ENCODE results near the gene CAPZB. TPM values are rescaled to one million over a fixed set of nuclear protein-coding genes. Genes with fewer than 3 reads are reported as not detected.

CAPZB gene
- total RNA-seq, 1 donor from 2014 or later: 217 TPM

- Histone ChIP-seq H3K4me3 (no peak overlapping the region), H3K27ac (replicated peaks) (no peak overlapping the region), H3K36me3 (peaks cover 3% of the 10 kb centered on the region), H3K27me3 (ENCODE audit: low read depth) (no peaks in the 10 kb centered on the region), H3K9me3 (replicated peaks) (no peaks in the 10 kb centered on the region), H3K4me1 (peaks cover 68% of the 10 kb centered on the region)
- no peak for TF ChIP-seq CTCF (IDR thresholded peaks at IDR 0.05; ENCODE audit: borderline replicate concordance)
- no peak for DNase-seq
- intact Hi-C loops (cut with micrococcal nuclease): no loop called here
Measured at GRCh38 chr1:19367584-19368041, 117.7 kb downstream of the CAPZB start.

- Histone ChIP-seq H3K9me3 (replicated peaks) (no peaks in the 10 kb centered on the region), H3K27me3 (ENCODE audit: low read depth) (no peaks in the 10 kb centered on the region), H3K4me3 (no peak overlapping the region), H3K27ac (replicated peaks) (peak overlapping the region; percentile 42), H3K4me1 (peaks cover 65% of the 10 kb centered on the region), H3K36me3 (peaks cover 3% of the 10 kb centered on the region)
- intact Hi-C loops (cut with micrococcal nuclease): no loop called here
- no peak for TF ChIP-seq CTCF (IDR thresholded peaks at IDR 0.05; ENCODE audit: borderline replicate concordance)
- no peak for DNase-seq
Measured at GRCh38 chr1:19366599-19367536, 118.5 kb downstream of the CAPZB start.

GRCh38 chr1:19365721-19366120 lies 119.6 kb downstream of the CAPZB start:
- Histone ChIP-seq H3K4me1 (peaks cover 57% of the 10 kb centered on the region), H3K36me3 (peaks cover 3% of the 10 kb centered on the region), H3K4me3 (no peak overlapping the region), H3K9me3 (replicated peaks) (no peaks in the 10 kb centered on the region), H3K27me3 (ENCODE audit: low read depth) (no peaks in the 10 kb centered on the region), H3K27ac (replicated peaks) (peak overlapping the region; percentile 42)
- TF ChIP-seq CTCF (IDR thresholded peaks at IDR 0.05; ENCODE audit: borderline replicate concordance): no peak
- intact Hi-C loops (cut with micrococcal nuclease): no loop called here
- DNase-seq: no peak

GRCh38 chr1:19363536-19364152 lies 121.7 kb downstream of the CAPZB start:
- no peak for DNase-seq
- TF ChIP-seq CTCF (IDR thresholded peaks at IDR 0.05; ENCODE audit: borderline replicate concordance): no peak

GRCh38 chr1:19361611-19362147 lies 123.7 kb downstream of the CAPZB start:
- H3K27me3 ChIP-seq (ENCODE audit: low read depth): no peaks in the 10 kb centered on the region
- peaks cover 36% of the 10 kb centered on the region for H3K4me1 ChIP-seq
- H3K36me3 ChIP-seq: peaks cover 10% of the 10 kb centered on the region
- no peak overlapping the region for H3K4me3 ChIP-seq
- no peaks in the 10 kb centered on the region for H3K9me3 ChIP-seq (replicated peaks)
- TF ChIP-seq CTCF (IDR thresholded peaks at IDR 0.05; ENCODE audit: borderline replicate concordance): no peak
- intact Hi-C loops (cut with micrococcal nuclease): no loop called here
- DNase-seq: no peak
- no peak overlapping the region for H3K27ac ChIP-seq (replicated peaks)

More at GRCh38 chr1:19363536-19364152, 121.7 kb downstream of the CAPZB start:
- Histone ChIP-seq H3K27ac (replicated peaks) (no peak overlapping the region), H3K4me3 (no peak overlapping the region), H3K27me3 (ENCODE audit: low read depth) (no peaks in the 10 kb centered on the region), H3K9me3 (replicated peaks) (no peaks in the 10 kb centered on the region), H3K36me3 (peaks cover 3% of the 10 kb centered on the region), H3K4me1 (peaks cover 51% of the 10 kb centered on the region)
- intact Hi-C loops (cut with micrococcal nuclease): no loop called here
